Activated CD4-positive, alpha-beta T cell treated with anti-CD3 and anti-CD28 coated beads for 36 hours (primary cell): ENCODE results near the gene SHH. TPM values are rescaled to one million over a fixed set of nuclear protein-coding genes. Genes with fewer than 3 reads are reported as not detected.

Experiments
- ATAC-seq: fragments of 200-7000 bp; cut with Tn5 transposase; one replicate; pipeline ENCODE4 v1.10.0; 2021; ENCODE audit warnings: mild to moderate bottlenecking, moderate library complexity
- CTCF ChIA-PET: fragments of 350-600 bp; sonication (Branson Sonifier 250); formaldehyde crosslinking; loops from one replicate; lab custom pipeline; 2021; ENCODE audit warnings: antibody characterized with exemption; lab: Charles Lee
- POLR2A ChIA-PET: fragments of 350-600 bp; sonication (Branson Sonifier 250); formaldehyde crosslinking; loops from one replicate; lab custom pipeline; 2021; ENCODE audit warnings: antibody characterized with exemption, inconsistent platforms; lab: Charles Lee
- DNase-seq: peaks from one replicate; pipeline ENCODE4 v3.0.0-alpha.2; 2020
- H3K27ac Mint-ChIP-seq: one replicate; pipeline ENCODE4 v1.8.0; 2021; ENCODE audit warnings: mixed read lengths
- H3K27me3 Mint-ChIP-seq: one replicate; pipeline ENCODE4 v1.8.0; 2021; ENCODE audit warnings: mixed read lengths
- H3K36me3 Mint-ChIP-seq: one replicate; pipeline ENCODE4 v1.8.0; 2021; ENCODE audit warnings: low read depth, mixed read lengths
- H3K4me1 Mint-ChIP-seq: one replicate; pipeline ENCODE4 v1.8.0; 2021; ENCODE audit warnings: mixed read lengths
- H3K4me3 Mint-ChIP-seq: one replicate; pipeline ENCODE4 v1.8.0; 2021; ENCODE audit warnings: mild to moderate bottlenecking, moderate library complexity, mixed read lengths
- H3K9me3 Mint-ChIP-seq: one replicate; pipeline ENCODE4 v1.8.0; 2021; ENCODE audit warnings: low read depth, mixed read lengths
- intact Hi-C, 2 experiments: fragments of 100-400 bp; cut with DNase I in 1 of 2; cut with micrococcal nuclease in 1 of 2; formaldehyde crosslinking; loops; one replicate each; pipeline versions ENCODE4 v1.14.2 to v1.15.1; 2022 to 2024; cut with DNase I, micrococcal nuclease
- total RNA-seq, 2 experiments: library from RNA; stranded (reverse); gene quantifications; one replicate each; pipeline ENCODE4 v1.2.3, GENCODE V29; 2021

The SHH gene
- total RNA-seq, 2 experiments from 2014 or later = not detected

DNA sequence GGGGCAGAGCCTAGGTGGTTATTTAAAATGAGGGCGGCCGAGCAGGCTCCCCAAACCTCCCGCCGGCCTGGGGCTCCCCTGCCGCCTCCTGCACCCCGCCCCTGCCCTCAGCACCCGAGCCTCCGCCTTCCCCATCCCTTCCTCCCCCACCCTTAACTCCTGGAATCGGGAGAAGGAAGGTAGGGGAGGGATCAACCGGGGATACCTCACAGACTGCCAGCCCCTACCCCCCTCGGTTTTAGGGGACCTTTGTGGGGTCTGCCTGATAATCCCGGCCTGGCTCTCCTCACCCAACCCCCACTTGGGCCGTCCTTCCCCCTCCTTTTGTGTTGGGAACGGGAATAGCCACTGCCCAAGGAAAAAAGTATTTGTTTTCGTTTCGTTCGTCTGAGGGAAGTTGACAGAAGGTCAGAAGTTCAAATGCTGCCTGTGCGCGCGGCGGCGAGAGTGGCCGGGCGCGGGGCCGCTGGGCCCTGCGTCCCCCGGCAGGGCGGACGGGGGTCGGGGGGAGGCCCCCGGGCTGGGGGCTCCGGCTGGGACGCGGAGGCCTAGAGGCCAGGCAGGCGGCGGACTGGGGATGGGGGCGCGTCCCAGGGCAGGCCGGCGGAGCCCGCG lies 2.8 kb downstream of the SHH start:
- DNase-seq (no peak), ATAC-seq (no peak)
- Mint-ChIP-seq H3K4me1 (peaks cover 21% of the 10 kb centered on the region), H3K4me3 (no peak overlapping the region), H3K27ac (no peak overlapping the region), H3K27me3 (peaks cover 63% of the 10 kb centered on the region), H3K9me3 (no peaks in the 10 kb centered on the region), H3K36me3 (no peaks in the 10 kb centered on the region)
- POLR2A ChIA-PET = no interaction called here
- intact Hi-C loops = loop anchor here (5.0 to 10.0 kb wide), 9 partner anchors 153 to 1465 kb away; partner anchors contain the start of gene EN2 (in 1 of the 2)
- CTCF ChIA-PET = interaction anchor here (0.9 kb wide), 1 partner anchor 325 kb away, joined by 3 read pairs; no protein-coding TSS in a partner anchor

DNA sequence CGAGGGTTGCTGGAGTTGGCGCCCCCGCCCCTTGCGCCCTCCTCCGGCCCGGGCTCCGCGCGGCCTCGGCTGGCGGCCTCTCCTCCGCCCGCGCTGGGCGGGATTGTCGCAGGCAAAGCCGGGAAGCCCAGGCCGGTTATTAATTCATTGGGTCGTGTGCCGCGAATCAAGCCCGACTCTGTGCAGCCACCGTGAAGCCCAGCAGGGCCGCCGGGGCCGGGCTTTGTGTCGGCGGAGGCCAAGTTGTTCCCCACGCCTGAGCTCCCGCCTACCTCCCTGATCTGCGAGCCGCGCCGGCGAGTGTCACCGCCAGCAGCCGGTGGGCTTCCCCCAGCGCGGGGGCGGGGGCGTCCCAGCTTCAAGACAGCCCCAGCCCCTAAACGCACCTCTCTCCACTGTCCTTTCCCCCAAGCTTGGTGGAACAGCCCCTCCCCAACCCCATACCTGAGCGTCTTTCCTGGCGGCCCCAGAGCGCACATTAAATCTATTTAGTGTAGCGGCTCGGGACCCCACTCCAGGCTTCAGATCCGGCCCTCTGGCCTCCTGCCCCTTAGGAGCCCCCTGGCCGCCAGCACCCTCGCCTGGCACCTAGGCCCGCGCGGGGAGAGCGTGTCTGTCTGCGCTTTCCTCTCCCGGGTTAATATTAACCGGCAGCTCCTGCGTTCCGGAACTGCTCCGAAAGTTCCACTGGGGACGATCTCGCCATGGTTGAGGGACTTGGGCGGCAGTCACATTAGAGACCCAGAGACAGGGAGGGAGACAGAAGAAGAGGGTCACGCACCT lies 3.5 kb downstream of the SHH start:
- no peak overlapping the region for H3K27ac Mint-ChIP-seq
- no peaks in the 10 kb centered on the region for H3K9me3 Mint-ChIP-seq
- peaks cover 24% of the 10 kb centered on the region for H3K4me1 Mint-ChIP-seq
- no peak overlapping the region for H3K4me3 Mint-ChIP-seq
- H3K27me3 Mint-ChIP-seq = peaks cover 61% of the 10 kb centered on the region
- DNase-seq = no peak
- ChIA-PET POLR2A (no interaction called here), CTCF (interaction anchor here (0.6 to 0.9 kb wide), 3 partner anchors 326 to 1025 kb away, joined by 3 to 5 read pairs (median 3); no protein-coding TSS in a partner anchor)
- intact Hi-C loops = loop anchor here (5.0 to 10.0 kb wide), 9 partner anchors 154 to 1466 kb away; partner anchors contain the start of gene EN2 (in 1 of the 2)
- H3K36me3 Mint-ChIP-seq = no peaks in the 10 kb centered on the region
- ATAC-seq = no peak

- H3K27ac Mint-ChIP-seq = no peak overlapping the region
Observed at GRCh38 chr7:155807789-155808548, 4.3 kb downstream of the SHH start.

GRCh38 chr7:155807065-155807671 lies 5.1 kb downstream of the SHH start:
- Mint-ChIP-seq H3K4me3 (no peak overlapping the region), H3K4me1 (peaks cover 25% of the 10 kb centered on the region), H3K36me3 (no peaks in the 10 kb centered on the region), H3K27me3 (peaks cover 58% of the 10 kb centered on the region), H3K9me3 (no peaks in the 10 kb centered on the region), H3K27ac (no peak overlapping the region)
- ChIA-PET POLR2A (no interaction called here), CTCF (no interaction called here)
- DNase-seq = no peak
- intact Hi-C loops = loop anchor here (5.0 to 10.0 kb wide), 9 partner anchors 155 to 1468 kb away; partner anchors contain the start of gene EN2 (in 1 of the 2)
- no peak for ATAC-seq

More at GRCh38 chr7:155807789-155808548, 4.3 kb downstream of the SHH start:
- ChIA-PET CTCF (no interaction called here), POLR2A (no interaction called here)
- Mint-ChIP-seq H3K4me3 (no peak overlapping the region), H3K36me3 (no peaks in the 10 kb centered on the region), H3K9me3 (no peaks in the 10 kb centered on the region), H3K4me1 (peaks cover 26% of the 10 kb centered on the region), H3K27me3 (peaks cover 60% of the 10 kb centered on the region)
- ATAC-seq (no peak), DNase-seq (no peak)
- intact Hi-C loops = loop anchor here (5.0 to 10.0 kb wide), 9 partner anchors 154 to 1467 kb away; partner anchors contain the start of gene EN2 (in 1 of the 2)

DNA sequence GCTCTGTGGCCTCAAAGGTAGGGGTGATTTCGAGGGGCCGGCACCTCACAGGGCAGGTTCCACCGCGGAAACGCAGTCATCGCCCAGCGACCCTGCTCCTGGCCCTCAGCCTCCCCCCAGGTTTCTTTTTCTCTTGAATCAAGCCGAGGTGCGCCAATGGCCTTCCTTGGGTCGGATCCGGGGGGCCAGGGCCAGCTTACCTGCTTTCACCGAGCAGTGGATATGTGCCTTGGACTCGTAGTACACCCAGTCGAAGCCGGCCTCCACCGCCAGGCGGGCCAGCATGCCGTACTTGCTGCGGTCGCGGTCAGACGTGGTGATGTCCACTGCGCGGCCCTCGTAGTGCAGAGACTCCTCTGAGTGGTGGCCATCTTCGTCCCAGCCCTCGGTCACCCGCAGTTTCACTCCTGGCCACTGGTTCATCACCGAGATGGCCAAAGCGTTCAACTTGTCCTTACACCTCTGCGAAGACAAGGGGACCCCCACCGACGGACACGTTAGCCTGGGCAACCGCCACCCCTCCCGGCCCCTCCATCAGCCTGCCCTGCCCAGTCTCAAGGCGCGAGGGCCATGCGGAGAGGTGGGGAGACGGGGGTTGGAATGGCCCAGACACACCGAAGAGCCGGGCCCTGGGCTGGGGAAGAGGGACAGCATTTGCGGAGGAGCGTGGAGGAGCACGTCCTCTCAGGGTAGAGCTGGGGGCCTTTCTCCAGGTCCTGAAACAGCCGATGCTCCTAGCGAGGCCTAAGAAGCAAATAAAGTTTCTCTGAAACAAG lies 6.0 kb downstream of the SHH start:
- intact Hi-C loops = loop anchor here (5.0 to 10.0 kb wide), 9 partner anchors 156 to 1469 kb away; partner anchors contain the start of gene EN2 (in 1 of the 2)
- ChIA-PET CTCF (no interaction called here), POLR2A (no interaction called here)
- H3K27me3 Mint-ChIP-seq = peaks cover 53% of the 10 kb centered on the region
- no peak for DNase-seq
- H3K9me3 Mint-ChIP-seq = no peaks in the 10 kb centered on the region
- no peaks in the 10 kb centered on the region for H3K36me3 Mint-ChIP-seq
- H3K27ac Mint-ChIP-seq = no peak overlapping the region
- peaks cover 18% of the 10 kb centered on the region for H3K4me1 Mint-ChIP-seq
- ATAC-seq = no peak
- H3K4me3 Mint-ChIP-seq = no peak overlapping the region

DNA sequence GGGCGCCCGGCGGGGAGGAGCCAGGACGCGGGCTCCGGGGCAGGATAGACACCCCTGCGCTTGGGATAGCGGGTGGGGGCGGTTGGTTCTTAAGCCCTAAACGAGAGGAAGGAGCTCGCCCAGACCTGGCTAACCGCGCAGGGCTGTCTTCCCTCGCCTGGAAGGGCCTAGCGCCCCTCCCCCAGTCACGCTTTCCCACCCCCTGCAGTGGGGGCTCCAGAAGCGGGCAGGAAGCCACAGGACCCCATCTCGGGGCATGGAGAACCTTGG lies 6.5 kb downstream of the SHH start:
- DNase-seq = no peak
- peaks cover 18% of the 10 kb centered on the region for H3K4me1 Mint-ChIP-seq
- ATAC-seq = peak; percentile 5
- H3K4me3 Mint-ChIP-seq = no peak overlapping the region
- no peaks in the 10 kb centered on the region for H3K9me3 Mint-ChIP-seq
- H3K27me3 Mint-ChIP-seq = peaks cover 53% of the 10 kb centered on the region
- ChIA-PET POLR2A (no interaction called here), CTCF (no interaction called here)
- intact Hi-C loops = loop anchor here (1.0 to 10.0 kb wide), 12 partner anchors 157 to 1469 kb away; partner anchors contain the start of gene EN2 (in 1 of the 2)
- H3K27ac Mint-ChIP-seq = no peak overlapping the region
- no peaks in the 10 kb centered on the region for H3K36me3 Mint-ChIP-seq

DNA sequence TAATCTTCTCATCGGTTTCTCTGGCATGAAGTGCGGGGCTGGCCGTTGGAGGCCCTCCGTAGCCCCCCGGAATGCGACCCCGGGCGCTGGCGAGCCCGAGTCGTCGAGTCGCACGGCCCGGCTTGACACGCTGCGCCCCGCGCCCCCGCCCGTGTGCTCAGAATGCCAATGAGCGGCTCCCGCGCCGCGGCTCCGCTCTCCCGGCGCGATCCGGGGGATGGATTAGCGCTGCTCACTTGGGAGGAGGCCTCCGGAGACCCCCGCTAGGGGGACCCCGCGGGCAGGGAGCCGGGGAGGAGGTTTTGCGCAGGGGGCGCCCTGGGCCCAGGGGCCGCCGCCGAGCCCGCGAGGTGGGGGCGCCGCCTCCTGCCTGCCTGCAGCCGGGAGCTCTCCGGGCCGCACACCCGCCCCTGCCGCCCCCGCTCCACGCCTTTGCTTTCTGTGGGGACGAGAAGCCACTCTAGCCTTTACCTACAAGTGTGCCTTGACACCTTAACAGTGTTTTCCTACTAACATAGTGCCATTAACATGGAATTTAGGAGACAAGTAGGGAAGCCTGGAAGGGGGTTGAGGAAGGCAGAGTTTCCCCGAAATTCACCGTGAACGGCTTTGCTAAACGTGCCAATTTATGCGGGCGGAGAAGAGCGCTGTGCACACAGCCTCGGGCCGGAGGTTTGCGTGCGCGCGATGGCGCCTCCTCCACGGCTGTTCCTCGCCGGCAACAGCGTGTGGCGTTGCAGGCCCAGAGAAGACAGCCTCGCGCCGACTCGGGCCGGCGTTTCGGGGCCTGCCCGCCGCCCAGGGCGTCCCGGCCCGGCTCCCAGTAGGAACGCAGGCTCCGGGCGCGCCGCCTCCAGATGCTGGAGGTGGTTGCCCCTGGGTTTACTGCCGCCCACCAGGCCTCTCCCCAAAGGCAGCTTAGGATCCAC lies 7.1 kb downstream of the SHH start:
- intact Hi-C loops = loop anchor here (1.0 to 10.0 kb wide), 12 partner anchors 157 to 1470 kb away; partner anchors contain the start of gene EN2 (in 1 of the 2)

GRCh38 chr7:155804431-155804831 lies 7.8 kb downstream of the SHH start:
- no peaks in the 10 kb centered on the region for H3K36me3 Mint-ChIP-seq
- H3K4me1 Mint-ChIP-seq = peaks cover 17% of the 10 kb centered on the region
- POLR2A ChIA-PET = interaction anchor here (0.5 kb wide), 1 partner anchor 303 kb away, joined by 5 read pairs; no protein-coding TSS in a partner anchor
- H3K9me3 Mint-ChIP-seq = no peaks in the 10 kb centered on the region
- H3K4me3 Mint-ChIP-seq = no peak overlapping the region
- H3K27me3 Mint-ChIP-seq = peaks cover 58% of the 10 kb centered on the region
- no peak overlapping the region for H3K27ac Mint-ChIP-seq
- intact Hi-C loops = loop anchor here (2.0 to 10.0 kb wide), 5 partner anchors 296 to 1470 kb away; no protein-coding TSS in a partner anchor
- no peak for ATAC-seq
- no peak for DNase-seq
- CTCF ChIA-PET = interaction anchor here (0.6 kb wide), 1 partner anchor 270 kb away, joined by 4 read pairs; no protein-coding TSS in a partner anchor

More for the DNA sequence above, 7.1 kb downstream of the SHH start:
- DNase-seq = peak; percentile 78
- Mint-ChIP-seq H3K27me3 (peaks cover 52% of the 10 kb centered on the region), H3K9me3 (no peaks in the 10 kb centered on the region), H3K4me3 (no peak overlapping the region), H3K4me1 (peaks cover 18% of the 10 kb centered on the region), H3K27ac (no peak overlapping the region), H3K36me3 (no peaks in the 10 kb centered on the region)
- CTCF ChIA-PET = no interaction called here
- POLR2A ChIA-PET = no interaction called here
- ATAC-seq = peak; percentile 78

DNA sequence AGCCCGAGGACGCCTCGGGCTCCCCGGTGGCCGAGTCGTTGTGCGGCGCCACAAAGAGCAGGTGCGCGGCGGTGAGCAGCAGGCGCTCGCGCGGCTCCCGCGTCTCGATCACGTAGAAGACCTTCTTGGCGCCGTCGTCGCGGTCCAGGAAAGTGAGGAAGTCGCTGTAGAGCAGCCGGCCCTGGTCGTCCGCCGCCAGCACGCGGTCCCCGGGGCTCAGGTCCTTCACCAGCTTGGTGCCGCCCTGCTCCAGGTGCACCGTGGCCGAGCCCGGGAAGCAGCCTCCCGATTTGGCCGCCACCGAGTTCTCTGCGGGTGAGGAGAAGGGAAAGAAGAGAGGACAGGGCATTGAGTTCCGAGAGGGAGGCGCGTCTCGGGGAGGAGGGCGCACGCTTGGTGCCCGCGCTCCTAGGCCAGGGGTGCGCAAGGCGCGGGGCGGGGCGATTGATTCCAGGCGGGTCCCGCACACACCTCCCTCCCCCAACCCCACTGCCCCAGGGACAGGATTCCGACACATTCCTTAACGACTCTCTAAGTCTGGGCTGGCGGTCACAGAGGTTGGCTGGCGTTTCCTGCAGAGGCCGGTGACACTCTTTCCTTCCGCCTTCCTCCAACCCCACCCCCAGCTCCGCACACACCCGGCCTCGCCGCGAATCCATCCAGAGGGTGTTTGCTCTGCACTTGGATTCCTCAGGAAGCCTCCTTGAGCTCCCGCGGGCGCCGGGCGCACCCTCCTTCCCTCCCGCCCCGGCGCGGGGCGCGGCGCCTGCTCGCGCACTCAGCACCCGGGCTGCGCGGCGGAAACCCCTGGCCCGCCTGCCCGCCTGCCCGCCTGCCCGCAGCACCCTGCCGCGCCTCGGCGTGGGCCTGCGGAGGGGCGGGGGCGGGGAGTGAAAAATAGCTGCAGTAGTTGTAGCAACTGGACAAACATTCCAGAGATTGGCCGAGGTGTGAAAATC lies 8.6 kb downstream of the SHH start:
- ChIA-PET POLR2A (interaction anchor here (0.5 to 0.6 kb wide), 2 partner anchors 303 to 967 kb away, joined by 3 to 5 read pairs; no protein-coding TSS in a partner anchor), CTCF (interaction anchor here (0.6 kb wide), 1 partner anchor 269 kb away, joined by 4 read pairs; no protein-coding TSS in a partner anchor)
- Mint-ChIP-seq H3K4me1 (peaks cover 14% of the 10 kb centered on the region), H3K27me3 (peaks cover 53% of the 10 kb centered on the region), H3K4me3 (peak overlapping the region; percentile 51), H3K9me3 (no peaks in the 10 kb centered on the region), H3K36me3 (no peaks in the 10 kb centered on the region), H3K27ac (no peak overlapping the region)
- ATAC-seq (no peak), DNase-seq (peak; percentile 40)
- intact Hi-C loops = loop anchor here (2.0 to 10.0 kb wide), 5 partner anchors 295 to 1471 kb away; no protein-coding TSS in a partner anchor
